ENCODE results near the gene PARP8. TPM values are rescaled to one million over a fixed set of nuclear protein-coding genes. Genes with fewer than 3 reads are reported as not detected.

The PARP8 gene
- total and polyA plus RNA-seq, 2 of the 4 experiments (the other 2 are of a cell fraction): 6.9 to 8.2 TPM

DNA sequence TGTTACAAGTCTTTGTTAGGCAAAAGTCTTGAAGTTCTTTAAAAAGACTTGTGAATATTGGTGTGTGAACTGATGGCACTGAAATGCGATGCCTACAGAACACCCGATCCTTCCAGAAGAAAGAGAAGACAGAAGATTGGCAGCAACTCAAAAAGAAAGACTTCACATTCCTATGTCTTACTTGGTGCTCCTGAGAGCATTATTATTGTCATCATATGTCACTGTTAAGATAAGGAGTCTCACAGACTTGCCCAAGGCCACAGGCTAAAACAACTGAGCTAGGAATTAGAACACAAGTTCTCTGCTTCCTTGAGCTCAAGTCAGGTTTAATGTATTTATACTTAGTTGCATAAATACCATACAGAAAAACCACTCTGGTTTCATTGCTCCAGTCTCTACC is 198.0 kb downstream of the PARP8 start:
- Histone ChIP-seq H4K20me1 (ENCODE audit: insufficient read depth, low read length) (no peaks in the 10 kb centered on the region), H2AFZ (replicated peaks; ENCODE audit: low read length, poor library complexity) (no peak overlapping the region), H3K4me2 (ENCODE audit: low read depth, low read length) (no peak overlapping the region), H4K5ac (ENCODE audit: low read depth, low read length) (no peak overlapping the region), H3K9me1 (ENCODE audit: insufficient read depth, low read length) (no peaks in the 10 kb centered on the region), H3K79me1 (ENCODE audit: low read depth in 1 of 2, low read length in 2 of 2) (no peaks in the 10 kb centered on the region), H3K9me3 (ENCODE audit: control insufficient read depth, insufficient read depth, low read length) (no peaks in the 10 kb centered on the region), H3K4me3 (ENCODE audit: insufficient read depth, low read depth, low read length) (no peak overlapping the region), H3K27ac (ENCODE audit: insufficient read depth, low read length) (no peak overlapping the region), H3K27me3 (ENCODE audit: control insufficient read depth, insufficient read depth, low read length) (no peaks in the 10 kb centered on the region), H2BK20ac (ENCODE audit: low read depth, low read length) (no peak overlapping the region), H2AK9ac (replicated peaks; ENCODE audit: low read depth, low read length, poor library complexity) (no peak overlapping the region), H2BK120ac (ENCODE audit: low read depth, low read length) (no peak overlapping the region), H3K18ac (ENCODE audit: low read depth, low read length) (no peak overlapping the region), H3K4ac (ENCODE audit: low read depth, low read length) (no peak overlapping the region), H2BK15ac (ENCODE audit: low read depth, low read length) (no peak overlapping the region), H3K23ac (ENCODE audit: low read depth, low read length) (no peak overlapping the region), H4K8ac (ENCODE audit: low read depth in 2 of 2, low read length in 2 of 2) (no peak overlapping the region), H3K9ac (ENCODE audit: low read depth, low read length) (no peak overlapping the region), H3K36me3 (ENCODE audit: control insufficient read depth, insufficient read depth, low read length) (no peaks in the 10 kb centered on the region), H3K56ac (ENCODE audit: extremely low read depth, insufficient read depth, low read length) (no peak overlapping the region), H3K4me1 (ENCODE audit: control insufficient read depth, insufficient read depth, low read length) (no peaks in the 10 kb centered on the region), H3K14ac (replicated peaks; ENCODE audit: low read depth, low read length) (no peak overlapping the region), H4K91ac (ENCODE audit: insufficient read depth, low read depth, low read length) (no peak overlapping the region), H2AK5ac (ENCODE audit: low read depth, low read length) (no peak overlapping the region), H2BK5ac (ENCODE audit: low read depth, low read length, poor library complexity, severe bottlenecking) (no peak overlapping the region)
- WGBS, 2 experiments (ENCODE audit: extremely low coverage in 2 of 2, insufficient read length in 1 of 2): no CpG with 5 or more reads among the region's 2 CpGs
- in situ Hi-C loops (cut with MboI; ENCODE audit: low sequenced_read_pairs) (no loop called here), dilution Hi-C loops (cut with HindIII; ENCODE audit: low sequenced_read_pairs, unreplicated experiment) (no loop called here), intact Hi-C loops (cut with micrococcal nuclease) (no loop called here)
- POLR2A ChIA-PET (ENCODE audit: unreplicated experiment): no interaction called here
- CTCF ChIA-PET: no interaction called here
- no TSS peak for BruUV-seq (replicated peaks)
- no peak for TF ChIP-seq NFE2L2 (IDR thresholded peaks at IDR 0.05; ENCODE audit: low read depth, low read length)
- TF ChIP-seq RAD21 (IDR thresholded peaks at IDR 0.05; ENCODE audit: low read length): no peak
- TF ChIP-seq, protein P1, sequence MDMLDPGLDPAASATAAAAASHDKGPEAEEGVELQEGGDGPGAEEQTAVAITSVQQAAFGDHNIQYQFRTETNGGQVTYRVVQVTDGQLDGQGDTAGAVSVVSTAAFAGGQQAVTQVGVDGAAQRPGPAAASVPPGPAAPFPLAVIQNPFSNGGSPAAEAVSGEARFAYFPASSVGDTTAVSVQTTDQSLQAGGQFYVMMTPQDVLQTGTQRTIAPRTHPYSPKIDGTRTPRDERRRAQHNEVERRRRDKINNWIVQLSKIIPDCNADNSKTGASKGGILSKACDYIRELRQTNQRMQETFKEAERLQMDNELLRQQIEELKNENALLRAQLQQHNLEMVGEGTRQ (IDR thresholded peaks at IDR 0.05; ENCODE audit: low read depth, low read length): no peak
- TF ChIP-seq RCOR1 (IDR thresholded peaks at IDR 0.05; ENCODE audit: insufficient replicate concordance, low read length): no peak
- TF ChIP-seq BHLHE40 (IDR thresholded peaks at IDR 0.05; ENCODE audit: low read depth, low read length): no peak
- TF ChIP-seq SMC3 (IDR thresholded peaks at IDR 0.05; ENCODE audit: low read depth, low read length): no peak
- no peak for TF ChIP-seq CHD1 (IDR thresholded peaks at IDR 0.05; ENCODE audit: low read depth, low read length)
- TF ChIP-seq, protein P2, sequence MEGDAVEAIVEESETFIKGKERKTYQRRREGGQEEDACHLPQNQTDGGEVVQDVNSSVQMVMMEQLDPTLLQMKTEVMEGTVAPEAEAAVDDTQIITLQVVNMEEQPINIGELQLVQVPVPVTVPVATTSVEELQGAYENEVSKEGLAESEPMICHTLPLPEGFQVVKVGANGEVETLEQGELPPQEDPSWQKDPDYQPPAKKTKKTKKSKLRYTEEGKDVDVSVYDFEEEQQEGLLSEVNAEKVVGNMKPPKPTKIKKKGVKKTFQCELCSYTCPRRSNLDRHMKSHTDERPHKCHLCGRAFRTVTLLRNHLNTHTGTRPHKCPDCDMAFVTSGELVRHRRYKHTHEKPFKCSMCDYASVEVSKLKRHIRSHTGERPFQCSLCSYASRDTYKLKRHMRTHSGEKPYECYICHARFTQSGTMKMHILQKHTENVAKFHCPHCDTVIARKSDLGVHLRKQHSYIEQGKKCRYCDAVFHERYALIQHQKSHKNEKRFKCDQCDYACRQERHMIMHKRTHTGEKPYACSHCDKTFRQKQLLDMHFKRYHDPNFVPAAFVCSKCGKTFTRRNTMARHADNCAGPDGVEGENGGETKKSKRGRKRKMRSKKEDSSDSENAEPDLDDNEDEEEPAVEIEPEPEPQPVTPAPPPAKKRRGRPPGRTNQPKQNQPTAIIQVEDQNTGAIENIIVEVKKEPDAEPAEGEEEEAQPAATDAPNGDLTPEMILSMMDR (conservative IDR thresholded peaks at IDR 0.05; ENCODE audit: low read depth, low read length): no peak
- TF ChIP-seq RFX5 (IDR thresholded peaks at IDR 0.05; ENCODE audit: low read depth, low read length): no peak
- no peak for TF ChIP-seq MAZ (IDR thresholded peaks at IDR 0.05; ENCODE audit: borderline replicate concordance, low read depth, low read length)
- TF ChIP-seq, protein P3, sequence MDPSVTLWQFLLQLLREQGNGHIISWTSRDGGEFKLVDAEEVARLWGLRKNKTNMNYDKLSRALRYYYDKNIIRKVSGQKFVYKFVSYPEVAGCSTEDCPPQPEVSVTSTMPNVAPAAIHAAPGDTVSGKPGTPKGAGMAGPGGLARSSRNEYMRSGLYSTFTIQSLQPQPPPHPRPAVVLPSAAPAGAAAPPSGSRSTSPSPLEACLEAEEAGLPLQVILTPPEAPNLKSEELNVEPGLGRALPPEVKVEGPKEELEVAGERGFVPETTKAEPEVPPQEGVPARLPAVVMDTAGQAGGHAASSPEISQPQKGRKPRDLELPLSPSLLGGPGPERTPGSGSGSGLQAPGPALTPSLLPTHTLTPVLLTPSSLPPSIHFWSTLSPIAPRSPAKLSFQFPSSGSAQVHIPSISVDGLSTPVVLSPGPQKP (IDR thresholded peaks at IDR 0.05; ENCODE audit: borderline replicate concordance, low read depth, low read length): no peak
- no peak for TF ChIP-seq POLR2A (IDR thresholded peaks at IDR 0.05; ENCODE audit: low read depth, low read length)
- no peak for TF ChIP-seq FOS (IDR thresholded peaks at IDR 0.05; ENCODE audit: low read depth, low read length)
- no peak for TF ChIP-seq MAFK (IDR thresholded peaks at IDR 0.05; ENCODE audit: low read depth, low read length)
- no peak for TF ChIP-seq CEBPB (IDR thresholded peaks at IDR 0.05; ENCODE audit: low read depth, low read length)
- no peak for TF ChIP-seq MXI1 (IDR thresholded peaks at IDR 0.05; ENCODE audit: borderline replicate concordance, low read depth, low read length)
- no peak for ATAC-seq (ENCODE audit: low read depth)
- no peak for DNase-seq

All from IMR-90 (cell line).